NT2/D1 (cell line): ENCODE data around the gene D2HGDH.

ENCODE experiments used
- SUZ12 ChIP-seq: IDR thresholded peaks from 2 replicates; pipeline ENCODE4 v1.6.1; 2011; ENCODE audit not compliant: insufficient read length, insufficient read depth; ENCODE audit errors: extremely low read depth
- YY1 ChIP-seq: IDR thresholded peaks from 2 replicates; pipeline ENCODE4 v1.6.1; 2011; ENCODE audit not compliant: insufficient read length, insufficient read depth
- ZNF274 ChIP-seq: IDR thresholded peaks from 2 replicates; pipeline ENCODE4 v1.6.1; 2011; ENCODE audit warnings: mild to moderate bottlenecking, low read depth, low read length

DNA sequence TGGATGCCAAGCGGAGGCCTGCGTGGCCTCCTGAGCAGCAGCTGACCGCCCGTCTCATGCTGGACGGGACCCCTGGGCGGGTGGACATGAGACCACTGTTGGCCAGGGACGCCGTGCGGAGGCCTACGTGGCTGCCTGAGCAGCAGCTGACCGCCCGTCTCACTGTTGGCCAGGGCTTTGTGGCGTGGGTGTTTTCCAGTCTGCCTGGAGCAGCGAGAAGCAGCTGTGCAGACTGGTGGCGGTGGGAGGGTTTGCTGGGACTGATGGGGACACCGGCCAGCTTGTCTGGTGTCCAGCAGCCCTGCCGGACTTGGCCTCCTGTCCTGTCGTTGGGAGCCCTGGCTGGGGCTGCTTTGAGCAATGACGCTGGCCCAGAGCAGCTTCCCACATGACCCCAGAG lies 5.8 kb upstream of the D2HGDH start:
- TF ChIP-seq ZNF274 (no peak), YY1 (no peak), SUZ12 (no peak)
